H1 (cell line): ENCODE data around the gene DNAH8. TPM values are rescaled to one million over a fixed set of nuclear protein-coding genes. Genes with fewer than 3 reads are reported as not detected.

Experiments
- BACH1 ChIP-seq: IDR thresholded peaks from 2 replicates; pipeline ENCODE4 v1.6.1; 2012; ENCODE audit warnings: low read length, improper control_type of control experiment
- GABPA ChIP-seq: IDR thresholded peaks from 2 replicates; pipeline ENCODE4 v1.6.1; 2011; ENCODE audit warnings: mild to moderate bottlenecking, low read length, moderate library complexity, borderline replicate concordance; ENCODE audit not compliant: insufficient read depth
- HDAC6 ChIP-seq: IDR thresholded peaks from one replicate; pipeline ENCODE4 v1.7.1; 2012; ENCODE audit warnings: low read depth, mild to moderate bottlenecking, inconsistent platforms, low read length, moderate library complexity
- NRF1 ChIP-seq: IDR thresholded peaks from 2 replicates; pipeline ENCODE4 v1.6.1; 2011; ENCODE audit warnings: mild to moderate bottlenecking, low read depth, low read length, improper control_type of control experiment
- SIRT6 ChIP-seq: IDR thresholded peaks from one replicate; pipeline ENCODE4 v1.7.1; 2012; ENCODE audit warnings: low read length, inconsistent platforms
- polyA plus RNA-seq, 7 experiments: library from polyadenylated mRNA; depleted of rRNA in 3 of 7; stranded (reverse) in 5 of 7; unstranded in 2 of 7; fragments of >200 nt in 5 of 7; fragments of 200-250 nt in 2 of 7; gene quantifications; 1 replicate in 5 of 7; 2 replicates in 1 of 7; 4 replicates in 1 of 7; pipeline versions ENCODE4 v1.2.1 to v1.2.3, GENCODE V29; 2011 to 2013; ENCODE audit warnings: missing spikeins in 2 of 7, mixed read lengths in 2 of 7
- total RNA-seq: library from RNA; stranded (reverse); fragmentation: NEBNext Ultra II Directional; extraction: Animal tissue kit (Norgen Biotek cat#: 25700); gene quantifications from 2 replicates; pipeline ENCODE4 v1.2.1, GENCODE V29; 2021

Gene DNAH8
- total and polyA plus RNA-seq, 2 of the 8 experiments (the other 6 are each of a cell fraction or from before 2014, with no cell fraction given): under 0.01 TPM; not detected in 1

DNA sequence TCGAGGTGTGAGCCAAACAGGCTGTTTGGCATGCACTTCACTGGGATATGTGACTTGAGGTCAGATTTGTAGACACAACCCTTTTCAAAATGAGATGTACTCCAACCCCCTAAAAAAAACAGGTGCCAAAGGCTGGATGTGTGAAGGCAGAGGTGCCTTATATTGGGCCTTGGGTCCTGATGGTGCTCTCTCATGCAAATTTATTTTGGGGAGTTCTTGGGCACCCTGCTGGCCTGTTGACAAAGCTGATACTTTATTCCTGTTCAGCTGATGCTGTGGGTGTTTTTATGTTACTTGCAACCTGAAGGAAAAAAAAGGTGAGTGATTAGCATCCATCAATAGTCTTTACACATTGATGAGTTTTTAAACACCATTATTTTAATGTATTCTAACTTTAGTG lies 121.5 kb downstream of the DNAH8 start (continued):
- TF ChIP-seq NRF1: no peak
- no peak for TF ChIP-seq BACH1
- no peak for TF ChIP-seq HDAC6
- no peak for TF ChIP-seq GABPA
- TF ChIP-seq SIRT6: no peak
